CD4-positive, alpha-beta memory T cell (primary cell): ENCODE data around the gene TAF12. TPM values are rescaled to one million over a fixed set of nuclear protein-coding genes. Genes with fewer than 3 reads are reported as not detected.
A peak's percentile ranks its signal among the peaks of the same experiment; 100 is the strongest.

Experiments used
- CTCF ChIA-PET: fragments of 350-600 bp; sonication (Branson Sonifier 250); formaldehyde crosslinking; loops from one replicate; lab custom pipeline; 2021; ENCODE audit warnings: inconsistent platforms; ENCODE audit not compliant: partially characterized antibody; lab: Charles Lee
- POLR2A ChIA-PET: fragments of 350-600 bp; sonication (Branson Sonifier 250); formaldehyde crosslinking; loops from one replicate; lab custom pipeline; 2021; ENCODE audit not compliant: partially characterized antibody; lab: Charles Lee
- DNase-seq, 5 donors: peaks; one replicate each; pipeline versions ENCODE4 v3.0.0 to v3.0.0-alpha.2; 2020 to 2022; ENCODE audit warnings: mixed read lengths in 1 of 5
- H3K27ac ChIP-seq: one replicate; pipeline ENCODE4 v1.7.0; 2013; ENCODE audit warnings: low read depth, low read length
- H3K27me3 ChIP-seq: 2 replicates; pipeline ENCODE4 v1.7.0; 2013; ENCODE audit warnings: mild to moderate bottlenecking, low read length, moderate library complexity; ENCODE audit not compliant: insufficient read depth
- H3K36me3 ChIP-seq: 2 replicates; pipeline ENCODE4 v1.7.0; 2013; ENCODE audit warnings: mild to moderate bottlenecking, low read length, moderate library complexity; ENCODE audit not compliant: insufficient read depth
- H3K4me1 ChIP-seq: 2 replicates; pipeline ENCODE4 v1.7.0; 2013; ENCODE audit warnings: mild to moderate bottlenecking, low read length, moderate library complexity; ENCODE audit not compliant: insufficient read depth
- H3K4me3 ChIP-seq, 2 donors: one replicate each; pipeline ENCODE4 v1.7.0; 2013; ENCODE audit warnings: low read length in 2 of 2, mild to moderate bottlenecking in 1 of 2
- H3K9me3 ChIP-seq, 2 donors: one replicate each; pipeline ENCODE4 v1.7.0; 2013; ENCODE audit warnings: low read length in 2 of 2, control low read depth in 1 of 2; ENCODE audit not compliant: control insufficient read depth in 1 of 2
- H3K27ac Mint-ChIP-seq, 7 donors: one replicate each; pipeline ENCODE4 v1.8.0; 2020 to 2021; ENCODE audit warnings: mixed read lengths in 7 of 7, mild to moderate bottlenecking in 6 of 7, inconsistent platforms in 3 of 7, moderate library complexity in 3 of 7
- H3K27me3 Mint-ChIP-seq, 2 donors: one replicate each; pipeline ENCODE4 v1.8.0; 2020 to 2021; ENCODE audit warnings: mixed read lengths in 2 of 2
- H3K36me3 Mint-ChIP-seq, 2 donors: one replicate each; pipeline ENCODE4 v1.8.0; 2020 to 2021; ENCODE audit warnings: mixed read lengths in 2 of 2, inconsistent platforms in 1 of 2, mild to moderate bottlenecking in 1 of 2
- H3K4me1 Mint-ChIP-seq, 4 donors: one replicate each; pipeline ENCODE4 v1.8.0; 2020 to 2021; ENCODE audit warnings: mixed read lengths in 4 of 4, mild to moderate bottlenecking in 1 of 4
- H3K4me3 Mint-ChIP-seq, 8 donors: one replicate each; pipeline ENCODE4 v1.8.0; 2020 to 2021; ENCODE audit warnings: mixed read lengths in 8 of 8, mild to moderate bottlenecking in 7 of 8, moderate library complexity in 6 of 8, inconsistent platforms in 3 of 8
- H3K9me3 Mint-ChIP-seq, 8 donors: one replicate each; pipeline ENCODE4 v1.8.0; 2020 to 2021; ENCODE audit warnings: mixed read lengths in 8 of 8, mild to moderate bottlenecking in 5 of 8, inconsistent platforms in 3 of 8, moderate library complexity in 1 of 8
- intact Hi-C: fragments of 100-400 bp; cut with micrococcal nuclease; formaldehyde crosslinking; loops from one replicate; pipeline ENCODE4 v1.15.1; 2023
- polyA plus RNA-seq, 2 donors: library from polyadenylated mRNA; unstranded; fragments of 300-500 nt; fragmentation: Illumina TruSeq; gene quantifications; one replicate each; pipeline ENCODE4 v1.2.3, GENCODE V29; 2021
- total RNA-seq, 2 experiments: library from RNA; stranded (reverse); gene quantifications; one replicate each; pipeline ENCODE4 v1.2.3, GENCODE V29; 2021

Gene TAF12
- total and polyA plus RNA-seq, 4 experiments from 2014 or later = 23.5 to 53.4 (median 38.7) TPM

DNA sequence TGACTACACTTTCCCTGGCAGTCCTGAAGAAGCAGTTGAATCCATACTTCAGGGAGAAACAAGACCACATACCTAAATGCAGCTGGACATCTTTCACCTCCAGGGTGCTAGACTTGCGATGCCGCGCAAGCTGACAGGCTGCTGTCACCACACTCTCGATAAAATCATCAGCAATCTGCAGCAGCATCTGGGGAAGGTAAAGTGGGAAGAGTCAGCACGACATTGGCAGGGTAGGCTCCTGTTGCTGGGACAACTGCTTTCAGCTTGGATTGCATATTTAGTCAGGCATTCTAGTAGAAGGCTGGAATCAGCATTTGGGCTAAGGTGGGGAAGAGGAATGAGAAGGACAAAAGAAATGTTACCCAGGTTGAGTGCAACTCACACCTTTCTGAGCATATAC lies 29.7 kb downstream of the TAF12 start:
- DNase-seq = no peak
- Histone ChIP-seq H3K27me3 (no peaks in the 10 kb centered on the region), H3K4me3 (no peak overlapping the region), H3K4me1 (no peaks in the 10 kb centered on the region), H3K9me3 (no peaks in the 10 kb centered on the region), H3K27ac (no peak overlapping the region), H3K36me3 (peaks cover 26% of the 10 kb centered on the region)
- H3K9me3 Mint-ChIP-seq = no peaks in the 10 kb centered on the region
- ChIA-PET POLR2A (no interaction called here), CTCF (no interaction called here)
- no peak overlapping the region for H3K27ac Mint-ChIP-seq
- intact Hi-C loops = no loop called here
- H3K4me1 Mint-ChIP-seq = no peaks in the 10 kb centered on the region
- no peak overlapping the region for H3K4me3 Mint-ChIP-seq
- H3K27me3 Mint-ChIP-seq = no peaks in the 10 kb centered on the region
- peaks cover 36 to 46% of the 10 kb centered on the region in 2 donors for H3K36me3 Mint-ChIP-seq

DNA sequence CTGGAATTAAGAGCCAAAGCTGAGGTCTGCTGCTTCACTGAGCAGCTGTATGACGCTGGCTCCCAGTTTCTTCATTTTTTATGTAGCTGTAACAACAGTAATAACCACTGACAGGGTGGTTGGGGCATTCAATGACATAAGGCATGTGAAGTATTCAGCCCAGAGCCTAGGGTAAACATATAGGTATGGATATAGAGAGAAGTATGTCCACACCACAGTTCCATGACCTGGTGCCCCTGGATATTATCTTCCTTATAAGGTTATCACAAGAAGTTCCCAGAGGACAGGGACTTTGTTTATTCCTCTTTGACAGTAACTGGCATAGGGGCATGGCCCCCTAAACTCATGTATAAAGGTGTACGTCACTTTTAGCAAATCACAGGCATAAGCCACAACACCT lies 36.1 kb downstream of the TAF12 start:
- Mint-ChIP-seq H3K4me1 (no peaks in the 10 kb centered on the region), H3K9me3 (no peaks in the 10 kb centered on the region), H3K36me3 (peaks cover 21 to 55% of the 10 kb centered on the region in 2 donors), H3K27ac (no peak overlapping the region), H3K4me3 (no peak overlapping the region), H3K27me3 (no peaks in the 10 kb centered on the region)
- Histone ChIP-seq H3K4me1 (no peaks in the 10 kb centered on the region), H3K4me3 (no peak overlapping the region), H3K9me3 (no peaks in the 10 kb centered on the region), H3K27ac (no peak overlapping the region), H3K27me3 (no peaks in the 10 kb centered on the region), H3K36me3 (peaks cover 33% of the 10 kb centered on the region)
- DNase-seq = no peak
- ChIA-PET POLR2A (no interaction called here), CTCF (no interaction called here)
- intact Hi-C loops = loop anchor here (10.0 kb wide), 1 partner anchor 202 kb away; no protein-coding TSS in a partner anchor

DNA sequence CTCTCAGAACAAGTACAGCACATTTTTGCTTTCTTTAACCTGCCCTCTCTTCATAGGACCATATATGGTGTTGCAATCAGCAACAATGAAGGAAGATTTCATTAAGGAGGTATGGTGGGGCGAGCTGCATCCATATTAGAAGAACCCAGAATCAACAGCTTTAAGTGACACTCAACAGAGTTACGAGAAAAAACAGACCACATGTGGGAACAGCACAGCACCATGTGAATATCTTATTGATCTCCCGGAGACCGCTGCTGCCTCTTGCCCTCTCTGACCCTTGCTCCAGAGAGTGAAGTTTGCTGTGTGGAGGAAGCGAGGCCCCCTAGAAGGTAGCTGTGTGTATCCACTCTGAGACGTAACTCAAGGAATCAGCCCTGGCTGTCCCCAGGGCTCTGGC lies 37.9 kb downstream of the TAF12 start:
- Mint-ChIP-seq H3K4me3 (no peak overlapping the region), H3K27me3 (no peaks in the 10 kb centered on the region), H3K4me1 (no peaks in the 10 kb centered on the region), H3K36me3 (peaks cover 16 to 48% of the 10 kb centered on the region in 2 donors), H3K27ac (no peak overlapping the region), H3K9me3 (peaks cover 0 to 3% (median 0%) of the 10 kb centered on the region in 8 donors)
- no peaks in the 10 kb centered on the region for H3K27me3 ChIP-seq
- no peak for DNase-seq
- H3K9me3 ChIP-seq = no peaks in the 10 kb centered on the region
- intact Hi-C loops = loop anchor here (5.0 to 10.0 kb wide), 2 partner anchors 200 to 358 kb away; no protein-coding TSS in a partner anchor
- peaks cover 28% of the 10 kb centered on the region for H3K36me3 ChIP-seq
- no peak overlapping the region for H3K27ac ChIP-seq
- H3K4me3 ChIP-seq = no peak overlapping the region
- POLR2A ChIA-PET = interaction anchor here (4.9 kb wide), 1 partner anchor 23 kb away, joined by 31 read pairs; no protein-coding TSS in a partner anchor
- CTCF ChIA-PET = interaction anchor here (1.0 to 1.3 kb wide), 2 partner anchors 195 to 198 kb away, joined by 3 read pairs; no protein-coding TSS in a partner anchor
- H3K4me1 ChIP-seq = no peaks in the 10 kb centered on the region

DNA sequence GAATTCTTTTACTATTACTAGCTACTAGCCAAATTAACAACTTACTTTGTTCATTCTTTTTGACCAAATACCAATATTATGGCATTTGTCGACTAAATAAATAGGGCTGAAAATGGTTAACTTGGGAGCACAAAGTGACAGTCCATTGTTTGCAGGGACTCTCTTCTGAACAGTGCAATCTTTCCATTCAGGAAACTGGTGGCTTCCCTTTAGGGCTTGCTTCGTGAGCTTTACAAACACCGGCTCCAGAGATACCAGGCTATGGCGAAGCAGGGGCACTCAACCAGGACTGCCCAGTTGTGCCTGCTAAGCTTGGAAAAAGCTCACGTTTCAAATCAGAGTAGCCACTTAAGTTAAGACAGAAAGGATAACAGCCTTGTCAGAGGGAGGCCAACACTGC lies 38.5 kb downstream of the TAF12 start:
- H3K27ac ChIP-seq = no peak overlapping the region
- Mint-ChIP-seq H3K4me1 (no peaks in the 10 kb centered on the region), H3K4me3 (no peak overlapping the region), H3K27ac (no peak overlapping the region), H3K36me3 (peaks cover 16 to 44% of the 10 kb centered on the region in 2 donors), H3K27me3 (no peaks in the 10 kb centered on the region), H3K9me3 (peaks cover 0 to 3% (median 0%) of the 10 kb centered on the region in 8 donors)
- ChIA-PET POLR2A (interaction anchor here (4.9 kb wide), 1 partner anchor 23 kb away, joined by 31 read pairs; no protein-coding TSS in a partner anchor), CTCF (interaction anchor here (1.3 to 2.3 kb wide), 4 partner anchors 85 to 246 kb away, joined by 3 to 16 read pairs (median 6); no protein-coding TSS in a partner anchor)
- no peaks in the 10 kb centered on the region for H3K4me1 ChIP-seq
- H3K9me3 ChIP-seq = no peaks in the 10 kb centered on the region
- peaks cover 28% of the 10 kb centered on the region for H3K36me3 ChIP-seq
- no peaks in the 10 kb centered on the region for H3K27me3 ChIP-seq
- no peak overlapping the region for H3K4me3 ChIP-seq
- intact Hi-C loops = loop anchor here (5.0 to 10.0 kb wide), 2 partner anchors 200 to 357 kb away; no protein-coding TSS in a partner anchor
- DNase-seq = no peak

DNA sequence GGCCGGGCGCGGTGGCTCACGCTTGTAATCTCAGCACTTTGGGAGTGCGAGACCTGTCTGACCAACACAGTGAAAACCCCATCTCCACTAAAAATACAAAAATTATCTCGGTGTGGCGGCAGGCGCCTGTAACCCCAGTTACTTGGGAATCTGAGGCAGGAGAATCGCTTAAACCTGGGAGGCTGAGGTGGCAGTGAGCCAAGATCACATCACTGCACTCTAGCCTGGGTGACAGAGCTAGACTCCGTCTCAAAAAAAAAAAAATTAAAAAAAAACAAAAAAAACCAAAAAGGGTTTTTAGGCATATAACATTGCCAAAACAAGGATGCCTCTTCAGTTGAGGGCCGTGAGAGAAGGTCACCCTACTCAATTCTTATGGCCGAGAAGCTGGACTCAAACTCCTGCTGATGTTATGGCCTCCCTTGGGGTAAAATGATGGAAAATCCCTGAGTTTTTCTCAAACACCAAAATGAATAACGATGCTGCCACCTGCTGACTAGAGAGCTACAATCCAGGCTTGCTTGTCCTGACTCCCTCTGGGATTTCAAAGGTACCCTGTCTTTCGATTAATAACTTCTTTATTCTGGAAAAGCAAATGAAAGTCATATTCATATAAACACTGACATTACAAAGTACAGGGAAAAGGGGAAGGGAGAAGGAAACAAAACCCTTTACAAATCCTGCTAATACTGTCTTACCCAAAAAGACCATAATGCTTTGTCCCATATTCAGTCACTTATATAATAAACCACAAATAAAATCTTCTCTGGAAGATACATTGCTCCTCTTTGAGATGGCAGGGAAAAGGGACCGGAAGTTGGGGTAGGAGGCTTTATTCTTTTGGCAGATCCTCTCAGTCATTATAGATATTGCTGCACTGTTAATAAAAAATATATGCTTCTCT lies 40.1 kb downstream of the TAF12 start:
- DNase-seq = peak in 3 of 5 donors; percentile 13 to 28 (median 25)
- POLR2A ChIA-PET = interaction anchor here (0.8 to 4.9 kb wide), 2 partner anchors 21 to 81 kb away, joined by 3 to 31 read pairs; no protein-coding TSS in a partner anchor
- no peak overlapping the region for H3K27ac ChIP-seq
- Mint-ChIP-seq H3K4me1 (peaks cover 0 to 2% (median 0%) of the 10 kb centered on the region in 4 donors), H3K36me3 (peaks cover 16 to 43% of the 10 kb centered on the region in 2 donors), H3K27me3 (no peaks in the 10 kb centered on the region), H3K9me3 (peaks cover 0 to 3% (median 0%) of the 10 kb centered on the region in 8 donors), H3K27ac (peak overlapping the region in 2 of 7 donors; percentile 10 to 77), H3K4me3 (no peak overlapping the region)
- no peaks in the 10 kb centered on the region for H3K27me3 ChIP-seq
- intact Hi-C loops = loop anchor here (1.0 to 10.0 kb wide), 3 partner anchors 84 to 355 kb away; no protein-coding TSS in a partner anchor
- no peak overlapping the region for H3K4me3 ChIP-seq
- CTCF ChIA-PET = interaction anchor here (0.8 to 2.8 kb wide), 11 partner anchors 12 to 354 kb away, joined by 3 to 16 read pairs (median 5); no protein-coding TSS in a partner anchor
- no peaks in the 10 kb centered on the region for H3K4me1 ChIP-seq
- peaks cover 28% of the 10 kb centered on the region for H3K36me3 ChIP-seq
- H3K9me3 ChIP-seq = no peaks in the 10 kb centered on the region

DNA sequence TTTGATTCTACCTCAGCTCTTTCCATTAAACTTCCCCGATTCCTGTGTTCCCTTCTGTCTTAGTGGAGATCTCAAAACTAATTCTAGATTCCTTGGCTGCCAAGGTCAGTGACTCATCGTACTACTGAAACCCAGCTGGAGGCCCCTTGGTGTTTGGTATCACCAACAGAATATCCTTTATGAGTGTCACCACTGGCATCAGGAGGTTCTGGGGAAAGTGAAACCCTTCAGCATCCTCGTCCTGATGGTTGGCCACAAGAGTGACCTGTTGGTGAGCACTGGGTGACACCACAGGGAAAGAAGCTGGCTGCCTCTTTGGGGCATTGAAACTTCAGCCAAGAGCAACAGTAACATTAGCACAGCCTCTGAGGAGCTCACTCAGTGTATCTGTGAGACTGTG lies 41.2 kb downstream of the TAF12 start:
- H3K9me3 Mint-ChIP-seq = peaks cover 0 to 3% (median 0%) of the 10 kb centered on the region in 8 donors
- H3K27me3 ChIP-seq = no peaks in the 10 kb centered on the region
- peaks cover 0 to 2% (median 0%) of the 10 kb centered on the region in 4 donors for H3K4me1 Mint-ChIP-seq
- H3K27ac ChIP-seq = no peak overlapping the region
- no peaks in the 10 kb centered on the region for H3K4me1 ChIP-seq
- peaks cover 23% of the 10 kb centered on the region for H3K36me3 ChIP-seq
- no peaks in the 10 kb centered on the region for H3K27me3 Mint-ChIP-seq
- H3K9me3 ChIP-seq = no peaks in the 10 kb centered on the region
- H3K4me3 Mint-ChIP-seq = no peak overlapping the region
- DNase-seq = no peak
- CTCF ChIA-PET = interaction anchor here (1.0 to 2.8 kb wide), 3 partner anchors 21 to 192 kb away, joined by 3 to 11 read pairs (median 4); no protein-coding TSS in a partner anchor
- H3K4me3 ChIP-seq = no peak overlapping the region
- H3K27ac Mint-ChIP-seq = peak overlapping the region in 1 of 7 donors; percentile 48
- POLR2A ChIA-PET = interaction anchor here (1.2 to 4.9 kb wide), 2 partner anchors 20 to 48 kb away, joined by 3 to 31 read pairs; no protein-coding TSS in a partner anchor
- H3K36me3 Mint-ChIP-seq = peaks cover 16 to 38% of the 10 kb centered on the region in 2 donors
- intact Hi-C loops = loop anchor here (5.0 to 10.0 kb wide), 2 partner anchors 197 to 354 kb away; no protein-coding TSS in a partner anchor
